ENCODE data around the gene PFDN6.

DNA sequence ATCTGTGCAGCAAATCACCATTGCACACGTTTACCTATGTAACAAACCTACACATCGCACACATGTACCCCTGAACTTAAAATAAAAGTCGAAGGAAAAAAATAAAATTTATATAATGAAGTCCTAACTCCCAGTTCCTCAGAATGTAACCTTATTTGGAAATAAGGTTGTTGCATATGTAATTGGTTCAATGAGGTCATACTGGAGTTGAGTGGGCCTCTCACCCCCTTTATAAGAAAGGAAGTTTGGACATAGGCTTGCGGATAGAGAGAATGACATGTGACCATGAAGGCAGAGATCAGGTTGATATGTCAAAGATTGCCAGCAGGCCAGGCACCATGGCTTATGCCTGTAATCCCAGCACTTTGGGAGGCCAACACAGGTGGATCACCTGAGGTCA is 44.3 kb downstream of the PFDN6 start:
- TF ChIP-seq, protein P1, sequence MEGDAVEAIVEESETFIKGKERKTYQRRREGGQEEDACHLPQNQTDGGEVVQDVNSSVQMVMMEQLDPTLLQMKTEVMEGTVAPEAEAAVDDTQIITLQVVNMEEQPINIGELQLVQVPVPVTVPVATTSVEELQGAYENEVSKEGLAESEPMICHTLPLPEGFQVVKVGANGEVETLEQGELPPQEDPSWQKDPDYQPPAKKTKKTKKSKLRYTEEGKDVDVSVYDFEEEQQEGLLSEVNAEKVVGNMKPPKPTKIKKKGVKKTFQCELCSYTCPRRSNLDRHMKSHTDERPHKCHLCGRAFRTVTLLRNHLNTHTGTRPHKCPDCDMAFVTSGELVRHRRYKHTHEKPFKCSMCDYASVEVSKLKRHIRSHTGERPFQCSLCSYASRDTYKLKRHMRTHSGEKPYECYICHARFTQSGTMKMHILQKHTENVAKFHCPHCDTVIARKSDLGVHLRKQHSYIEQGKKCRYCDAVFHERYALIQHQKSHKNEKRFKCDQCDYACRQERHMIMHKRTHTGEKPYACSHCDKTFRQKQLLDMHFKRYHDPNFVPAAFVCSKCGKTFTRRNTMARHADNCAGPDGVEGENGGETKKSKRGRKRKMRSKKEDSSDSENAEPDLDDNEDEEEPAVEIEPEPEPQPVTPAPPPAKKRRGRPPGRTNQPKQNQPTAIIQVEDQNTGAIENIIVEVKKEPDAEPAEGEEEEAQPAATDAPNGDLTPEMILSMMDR (conservative IDR thresholded peaks at IDR 0.05; ENCODE audit: low read depth, low read length): no peak
- TF ChIP-seq EZH2 (IDR thresholded peaks at IDR 0.05; ENCODE audit: low read length, unreplicated experiment): no peak
